Muscle of leg (tissue), 11 donors: ENCODE results near the gene DGKI. TPM values are rescaled to one million over a fixed set of nuclear protein-coding genes. Genes with fewer than 3 reads are reported as not detected.
A peak's percentile ranks its signal among the peaks of the same experiment; 100 is the strongest.
"Not testable (repeated sequence)": the region's sequence is repeated elsewhere in the genome, so short reads cannot be mapped to it uniquely, and the experiment has no call there.

Experiments
- DNase-seq: peaks from one replicate; pipeline ENCODE4 v3.0.0; 2013
- H3K27ac ChIP-seq: one replicate; pipeline ENCODE4 v1.5.1; 2013; ENCODE audit warnings: mild to moderate bottlenecking, low read length, control low read depth
- H3K27me3 ChIP-seq: one replicate; pipeline ENCODE4 v1.6.1; 2013; ENCODE audit warnings: low read length; ENCODE audit not compliant: control insufficient read depth, insufficient read depth
- H3K36me3 ChIP-seq: one replicate; pipeline ENCODE4 v1.6.1; 2013; ENCODE audit warnings: low read length; ENCODE audit not compliant: control insufficient read depth, insufficient read depth
- H3K4me1 ChIP-seq: one replicate; pipeline ENCODE4 v1.6.1; 2013; ENCODE audit warnings: low read length; ENCODE audit not compliant: control insufficient read depth, insufficient read depth
- H3K4me3 ChIP-seq: one replicate; pipeline ENCODE4 v1.5.1; 2013; ENCODE audit warnings: low read length, control low read depth
- H3K9me3 ChIP-seq: replicated peaks from 2 replicates; pipeline ENCODE4 v1.6.1; 2013; ENCODE audit warnings: low read depth, low read length; ENCODE audit not compliant: control insufficient read depth
- WGBS: methylation state at CpG from one replicate; pipeline ENCODE4 v1.1.5; 2013; ENCODE audit warnings: missing lambda C conversion rate; ENCODE audit not compliant: insufficient coverage; 5-methylcytosine and 5-hydroxymethylcytosine counted together
- polyA plus RNA-seq, 8 donors: library from polyadenylated mRNA; unstranded; fragments of 120-200 nt; gene quantifications; one replicate each; pipeline versions ENCODE4 v1.2.1 to v1.2.3, GENCODE V29; 2013; ENCODE audit warnings: inconsistent platforms in 1 of 8, low replicate concordance in 1 of 8; ENCODE audit not compliant: insufficient read length in 8 of 8, insufficient read depth in 1 of 8
- total RNA-seq: library from RNA; stranded (reverse); fragments of 120-200 nt; gene quantifications from one replicate; pipeline ENCODE4 v1.2.4, GENCODE V29; 2013

DGKI gene
- total and polyA plus RNA-seq, 9 donors: 0.52 to 1.4 (median 0.70) TPM

DNA sequence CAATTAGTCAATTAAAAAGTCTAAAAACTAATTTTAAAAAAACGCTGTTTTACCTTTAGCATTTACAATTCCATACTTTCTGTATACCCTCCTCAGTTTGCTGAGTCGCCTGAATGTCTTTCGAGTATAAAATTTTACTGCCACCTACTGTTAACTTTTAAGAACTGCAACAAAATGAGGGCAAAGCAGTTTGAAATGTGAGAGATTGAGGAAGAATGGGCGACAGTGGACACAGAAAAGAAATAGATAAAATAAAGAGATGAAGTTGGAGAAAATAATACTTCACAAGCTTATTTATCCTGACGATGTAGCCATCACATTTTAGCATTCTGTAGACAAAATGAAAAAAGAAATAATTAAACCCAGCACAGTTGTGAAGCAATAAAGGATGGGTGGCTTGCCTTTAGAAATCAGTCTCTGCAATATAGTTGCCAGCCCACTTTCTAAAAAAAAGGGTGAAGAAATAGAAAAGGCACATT, 392.5 kb downstream of the DGKI start:
- Histone ChIP-seq H3K4me3 (no peak overlapping the region), H3K27ac (no peak overlapping the region)
- DNase-seq: peak; percentile 84

DNA sequence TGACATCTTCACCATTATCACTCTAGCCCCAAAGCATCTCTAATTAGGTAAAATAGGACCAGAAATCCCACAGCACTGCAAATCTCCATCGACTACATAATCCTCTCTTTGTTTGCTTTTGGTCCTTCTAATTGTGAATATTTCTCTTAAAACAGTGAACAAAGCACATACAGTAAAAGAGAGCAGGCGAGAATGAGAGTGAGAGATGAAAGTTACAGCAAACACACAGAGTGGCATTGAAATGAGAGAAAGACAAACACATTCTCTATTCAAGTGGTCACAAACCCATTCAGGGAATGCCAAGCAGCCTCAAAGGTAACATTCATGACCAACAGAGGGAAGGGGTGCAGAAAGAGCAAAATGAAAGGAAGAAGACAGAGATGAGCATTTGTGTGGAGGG, 393.4 kb downstream of the DGKI start:
- no peak overlapping the region for H3K4me3 ChIP-seq

More for the DNA sequence above, 392.5 kb downstream of the DGKI start:
- Histone ChIP-seq H3K36me3 (no peaks in the 10 kb centered on the region), H3K27me3 (no peaks in the 10 kb centered on the region), H3K4me1 (peaks cover 5% of the 10 kb centered on the region), H3K9me3 (no peaks in the 10 kb centered on the region)
- WGBS: no CpG with 5 or more reads among the region's 5 CpGs

GRCh38 chr7:137449016-137449415, 397.8 kb downstream of the DGKI start:
- H3K9me3 ChIP-seq: no peaks in the 10 kb centered on the region
- H3K4me1 ChIP-seq: peaks cover 7% of the 10 kb centered on the region
- H3K4me3 ChIP-seq: no peak overlapping the region
- no peaks in the 10 kb centered on the region for H3K27me3 ChIP-seq
- no peak overlapping the region for H3K27ac ChIP-seq
- no peaks in the 10 kb centered on the region for H3K36me3 ChIP-seq
- WGBS: no CpG with 5 or more reads among the region's 4 CpGs
- no peak for DNase-seq

More for the DNA sequence above, 393.4 kb downstream of the DGKI start:
- Histone ChIP-seq H3K36me3 (no peaks in the 10 kb centered on the region), H3K9me3 (no peaks in the 10 kb centered on the region), H3K27me3 (no peaks in the 10 kb centered on the region), H3K4me1 (peaks cover 5% of the 10 kb centered on the region), H3K27ac (no peak overlapping the region)
- no CpG with 5 or more reads among the region's 2 CpGs for WGBS
- no peak for DNase-seq

GRCh38 chr7:137448572-137448971, 398.2 kb downstream of the DGKI start:
- H3K27ac ChIP-seq, H3K9me3 ChIP-seq, H3K4me1 ChIP-seq, H3K4me3 ChIP-seq, H3K27me3 ChIP-seq, DNase-seq, H3K36me3 ChIP-seq: not testable (repeated sequence)
- WGBS: no CpG with 5 or more reads among the region's 1 CpG

GRCh38 chr7:137446025-137446424, 400.7 kb downstream of the DGKI start:
- Histone ChIP-seq H3K4me3 (no peak overlapping the region), H3K27me3 (no peaks in the 10 kb centered on the region), H3K27ac (no peak overlapping the region), H3K4me1 (peaks cover 7% of the 10 kb centered on the region), H3K36me3 (no peaks in the 10 kb centered on the region), H3K9me3 (no peaks in the 10 kb centered on the region)
- WGBS: 11% methylated on average over 3 of the region's 3 CpGs
- peak; percentile 95 for DNase-seq

DNA sequence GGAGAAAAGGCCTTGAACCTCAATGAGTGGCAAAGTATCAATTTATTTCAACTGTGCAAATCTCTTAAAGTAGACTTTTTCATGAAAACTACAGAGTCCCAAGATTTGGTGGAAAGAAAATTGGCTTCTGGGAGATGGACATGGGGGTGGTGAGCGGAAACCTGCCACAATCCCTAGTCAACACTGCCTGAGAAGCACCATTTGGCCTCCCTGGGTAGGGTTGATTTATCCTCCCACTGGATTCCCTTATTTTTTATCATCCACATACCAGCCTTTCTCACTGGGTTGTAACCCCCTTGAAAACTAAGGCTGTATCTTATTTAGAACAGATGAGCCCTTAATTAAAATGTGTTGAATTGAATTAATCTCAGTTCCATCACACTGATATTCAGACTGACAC, 401.5 kb downstream of the DGKI start:
- WGBS: no CpG with 5 or more reads among the region's 1 CpG
- H3K4me1 ChIP-seq: peaks cover 7% of the 10 kb centered on the region
- no peak for DNase-seq
- H3K36me3 ChIP-seq: no peaks in the 10 kb centered on the region
- H3K27me3 ChIP-seq: no peaks in the 10 kb centered on the region
- H3K4me3 ChIP-seq: no peak overlapping the region
- no peaks in the 10 kb centered on the region for H3K9me3 ChIP-seq
- H3K27ac ChIP-seq: peak overlapping the region; percentile 45

- no peak for DNase-seq
- H3K4me3 ChIP-seq: no peak overlapping the region
Observed at GRCh38 chr7:137443616-137444015, 403.2 kb downstream of the DGKI start.

DNA sequence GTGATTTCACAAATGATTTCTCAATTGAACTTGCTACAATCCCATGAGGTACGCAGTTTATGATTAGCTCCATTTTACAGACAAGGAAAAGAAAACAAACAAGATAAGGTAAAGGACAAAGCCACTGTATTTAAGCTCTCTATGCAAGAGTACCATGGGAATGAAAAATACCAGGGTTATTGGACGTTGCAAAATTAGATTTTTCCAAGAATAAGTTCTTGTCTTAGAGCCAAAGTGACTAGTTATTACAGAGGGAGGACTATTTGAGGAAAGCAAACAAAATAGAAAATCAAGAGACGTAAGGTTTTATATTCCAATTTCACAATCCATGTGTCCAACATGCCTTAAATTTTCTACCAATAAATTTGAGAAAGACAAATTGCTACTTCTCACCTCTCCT, 405.3 kb downstream of the DGKI start:
- Histone ChIP-seq H3K4me1 (peaks cover 7% of the 10 kb centered on the region), H3K36me3 (no peaks in the 10 kb centered on the region), H3K27me3 (no peaks in the 10 kb centered on the region), H3K27ac (no peak overlapping the region), H3K9me3 (no peaks in the 10 kb centered on the region), H3K4me3 (no peak overlapping the region)
- WGBS: 20% methylated on average over 1 of the region's 3 CpGs
- peak; percentile 71 for DNase-seq

More at GRCh38 chr7:137443616-137444015, 403.2 kb downstream of the DGKI start:
- Histone ChIP-seq H3K27ac (no peak overlapping the region), H3K27me3 (no peaks in the 10 kb centered on the region), H3K9me3 (no peaks in the 10 kb centered on the region), H3K36me3 (no peaks in the 10 kb centered on the region), H3K4me1 (peaks cover 7% of the 10 kb centered on the region)
- no CpG with 5 or more reads among the region's 2 CpGs for WGBS

DNA sequence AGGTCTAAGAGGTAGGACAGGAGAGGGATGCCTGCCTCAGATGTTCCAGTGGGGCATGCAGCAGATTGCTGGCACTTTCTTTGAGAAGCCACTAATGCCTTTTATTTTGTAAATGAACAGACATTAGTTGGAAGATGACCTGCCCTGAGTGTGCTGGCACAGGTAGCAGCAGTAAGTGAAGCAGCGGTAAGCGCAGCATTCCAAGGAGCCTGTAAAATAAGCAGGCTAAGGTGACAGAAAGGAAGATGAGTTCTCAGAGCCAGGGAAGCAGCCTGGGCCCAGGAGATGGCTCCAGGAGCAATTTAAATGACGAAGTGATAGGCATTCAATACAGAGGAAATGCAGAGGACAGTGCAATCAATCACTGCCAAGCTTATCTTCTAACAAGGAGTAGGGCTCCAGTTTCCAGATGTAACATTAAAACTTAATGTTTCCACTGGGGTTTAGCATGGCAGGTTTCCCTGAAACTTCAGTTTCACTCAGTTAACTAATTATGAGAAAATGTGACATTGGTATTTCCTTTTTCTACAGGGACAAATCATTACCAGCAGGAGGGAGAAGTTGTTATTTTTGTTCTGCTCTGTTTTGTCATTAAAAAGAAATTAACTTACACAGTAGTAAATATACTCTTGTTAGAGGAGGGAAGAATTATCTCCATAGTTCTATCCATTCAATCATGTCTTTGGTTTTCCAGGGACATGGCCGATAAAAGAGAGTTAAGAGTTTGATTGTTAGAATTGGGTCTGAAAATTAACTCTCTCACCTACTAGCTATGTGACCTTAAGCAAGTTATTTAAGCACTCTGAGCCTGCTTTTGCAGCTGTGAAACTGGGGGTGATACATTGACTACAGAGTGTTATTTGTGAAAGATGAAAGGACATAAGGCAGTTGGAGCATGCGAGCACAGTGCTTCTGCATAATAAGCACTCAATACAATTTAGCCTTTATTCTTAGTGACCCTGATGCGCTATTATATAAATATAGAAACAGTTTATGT, 406.6 kb downstream of the DGKI start:
- peak; percentile 65 for DNase-seq
- H3K36me3 ChIP-seq: no peaks in the 10 kb centered on the region
- H3K9me3 ChIP-seq: no peaks in the 10 kb centered on the region
- no peak overlapping the region for H3K4me3 ChIP-seq
- peak overlapping the region; percentile 15 for H3K27ac ChIP-seq
- H3K27me3 ChIP-seq: no peaks in the 10 kb centered on the region
- no peaks in the 10 kb centered on the region for H3K4me1 ChIP-seq
- 27% methylated on average over 3 of the region's 6 CpGs for WGBS

GRCh38 chr7:137434946-137435345, 411.8 kb downstream of the DGKI start:
- Histone ChIP-seq H3K36me3 (no peaks in the 10 kb centered on the region), H3K27ac (no peak overlapping the region), H3K4me1 (no peaks in the 10 kb centered on the region), H3K4me3 (no peak overlapping the region), H3K27me3 (no peaks in the 10 kb centered on the region), H3K9me3 (no peaks in the 10 kb centered on the region)
- DNase-seq: peak; percentile 63
